HEK293T (cell line): ENCODE results near the gene NCCRP1.

Source experiments
- CTCF ChIA-PET: fragments of 350-600 bp; formaldehyde crosslinking; extraction: SDS; loops from one replicate; lab custom pipeline; 2021; ENCODE audit warnings: antibody characterized with exemption, inconsistent platforms; lab: Yijun Ruan, JAX
- POLR2A ChIA-PET: fragments of 350-600 bp; formaldehyde crosslinking; extraction: SDS; loops from one replicate; lab custom pipeline; 2020; ENCODE audit warnings: antibody characterized with exemption, inconsistent platforms; lab: Yijun Ruan, JAX
- DNase-seq: peaks from one replicate; pipeline ENCODE4 v3.0.0; 2012; ENCODE audit warnings: mixed read lengths; ENCODE audit errors: extremely low spot score
- ARNT ChIP-seq: fragments of 450-650 bp; IDR thresholded peaks from 2 replicates; pipeline ENCODE4 v1.6.1; 2017; ENCODE audit warnings: mild to moderate bottlenecking
- BHLHE40 ChIP-seq: fragments of 450-650 bp; IDR thresholded peaks from 2 replicates; pipeline ENCODE4 v1.6.1; 2016; ENCODE audit warnings: mild to moderate bottlenecking, moderate library complexity, borderline replicate concordance
- CTBP1 ChIP-seq: fragments of 450-650 bp; IDR thresholded peaks from 2 replicates; pipeline ENCODE4 v1.6.1; 2016; ENCODE audit warnings: borderline replicate concordance
- ELF4 ChIP-seq: fragments of 450-650 bp; IDR thresholded peaks from 2 replicates; pipeline ENCODE4 v1.6.1; 2017; ENCODE audit warnings: antibody characterized with exemption
- FOXA1 ChIP-seq: fragments of 450-650 bp; IDR thresholded peaks from 2 replicates; pipeline ENCODE4 v1.6.1; 2016; ENCODE audit warnings: mild to moderate bottlenecking
- FOXK2 ChIP-seq: fragments of 450-650 bp; IDR thresholded peaks from 2 replicates; pipeline ENCODE4 v1.6.1; 2016; ENCODE audit warnings: mild to moderate bottlenecking
- FOXM1 ChIP-seq: fragments of 450-650 bp; IDR thresholded peaks from 2 replicates; pipeline ENCODE4 v1.6.1; 2017; ENCODE audit warnings: mild to moderate bottlenecking, borderline replicate concordance
- HDGF ChIP-seq: fragments of 450-650 bp; IDR thresholded peaks from 2 replicates; pipeline ENCODE4 v1.6.1; 2017; ENCODE audit warnings: antibody characterized with exemption, borderline replicate concordance
- L3MBTL2 ChIP-seq: fragments of 450-650 bp; conservative IDR thresholded peaks from 2 replicates; pipeline ENCODE4 v1.6.1; 2016; ENCODE audit warnings: mild to moderate bottlenecking
- LEF1 ChIP-seq: fragments of 450-650 bp; IDR thresholded peaks from 2 replicates; pipeline ENCODE4 v1.6.1; 2017; ENCODE audit warnings: mild to moderate bottlenecking, borderline replicate concordance
- NFRKB ChIP-seq: fragments of 450-650 bp; IDR thresholded peaks from 2 replicates; pipeline ENCODE4 v1.6.1; 2016; ENCODE audit warnings: mild to moderate bottlenecking, moderate library complexity
- SP1 ChIP-seq: fragments of 450-650 bp; IDR thresholded peaks from 2 replicates; pipeline ENCODE4 v1.6.1; 2017
- SUZ12 ChIP-seq: fragments of 450-650 bp; IDR thresholded peaks from 2 replicates; pipeline ENCODE4 v1.6.1; 2016; ENCODE audit warnings: mild to moderate bottlenecking
- TARDBP ChIP-seq: fragments of 450-650 bp; IDR thresholded peaks from 2 replicates; pipeline ENCODE4 v1.6.1; 2016
- ZNF384 ChIP-seq: fragments of 450-650 bp; IDR thresholded peaks from 2 replicates; pipeline ENCODE4 v1.6.1; 2016
- TF ChIP-seq, protein P1 (sequence below): fragments of 450-650 bp; IDR thresholded peaks from 2 replicates; pipeline ENCODE4 v1.6.1; 2016

The NCCRP1 gene

GRCh38 chr19:39177110-39177699, 19.6 kb upstream of the NCCRP1 start:
- ChIA-PET POLR2A (no interaction called here), CTCF (no interaction called here)
- DNase-seq: no peak
- TF ChIP-seq L3MBTL2 (no peak), SUZ12 (no peak), TARDBP (no peak), BHLHE40 (no peak), ZNF384 (no peak), NFRKB (no peak), ELF4 (no peak), LEF1 (no peak), HDGF (no peak), CTBP1 (no peak), ARNT (no peak), SP1 (no peak), FOXM1 (no peak), FOXK2 (no peak), FOXA1 (no peak)
- TF ChIP-seq, protein P1, sequence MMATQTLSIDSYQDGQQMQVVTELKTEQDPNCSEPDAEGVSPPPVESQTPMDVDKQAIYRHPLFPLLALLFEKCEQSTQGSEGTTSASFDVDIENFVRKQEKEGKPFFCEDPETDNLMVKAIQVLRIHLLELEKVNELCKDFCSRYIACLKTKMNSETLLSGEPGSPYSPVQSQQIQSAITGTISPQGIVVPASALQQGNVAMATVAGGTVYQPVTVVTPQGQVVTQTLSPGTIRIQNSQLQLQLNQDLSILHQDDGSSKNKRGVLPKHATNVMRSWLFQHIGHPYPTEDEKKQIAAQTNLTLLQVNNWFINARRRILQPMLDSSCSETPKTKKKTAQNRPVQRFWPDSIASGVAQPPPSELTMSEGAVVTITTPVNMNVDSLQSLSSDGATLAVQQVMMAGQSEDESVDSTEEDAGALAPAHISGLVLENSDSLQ: no peak

GRCh38 chr19:39177736-39178135, 19.0 kb upstream of the NCCRP1 start:
- TF ChIP-seq, protein P1: no peak
- TF ChIP-seq FOXK2 (no peak), HDGF (no peak), L3MBTL2 (no peak), TARDBP (no peak), CTBP1 (no peak), NFRKB (no peak), FOXM1 (no peak), SP1 (no peak), ELF4 (no peak), ZNF384 (no peak), FOXA1 (no peak), LEF1 (no peak)
- CTCF ChIA-PET: no interaction called here
- POLR2A ChIA-PET: no interaction called here
- DNase-seq: no peak

- POLR2A ChIA-PET: no interaction called here
- no peak for DNase-seq
Measured at GRCh38 chr19:39178296-39179006, 18.3 kb upstream of the NCCRP1 start.

GRCh38 chr19:39179754-39180153, 17.0 kb upstream of the NCCRP1 start:
- POLR2A ChIA-PET: no interaction called here
- CTCF ChIA-PET: no interaction called here
- TF ChIP-seq NFRKB: no peak
- no peak for TF ChIP-seq ARNT
- TF ChIP-seq, protein P1: no peak
- no peak for TF ChIP-seq SUZ12
- no peak for DNase-seq

More at GRCh38 chr19:39178296-39179006, 18.3 kb upstream of the NCCRP1 start:
- TF ChIP-seq ZNF384 (no peak), LEF1 (no peak), CTBP1 (no peak), BHLHE40 (no peak)
- CTCF ChIA-PET: no interaction called here

DNA sequence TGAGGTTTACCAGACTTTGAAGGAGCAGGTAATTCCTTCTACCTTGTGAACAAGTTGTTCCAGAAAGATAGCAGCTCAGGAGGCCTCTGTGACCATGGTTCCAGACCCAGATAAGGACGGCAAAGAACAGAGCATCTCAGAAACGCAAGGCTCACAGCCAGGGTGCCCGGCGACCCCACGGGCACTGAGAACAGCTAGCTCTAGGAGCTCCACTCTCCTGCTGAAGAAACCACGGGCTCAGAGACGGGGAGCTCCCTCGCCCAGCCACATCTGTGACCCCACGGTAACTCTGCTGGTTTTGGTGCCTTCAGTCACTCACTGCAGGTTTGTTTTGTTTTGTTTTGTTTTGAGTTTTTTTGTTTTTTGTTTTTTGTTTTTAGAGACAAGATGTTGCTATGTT, 16.0 kb upstream of the NCCRP1 start:
- no peak for TF ChIP-seq CTBP1
- no peak for TF ChIP-seq TARDBP
- TF ChIP-seq SP1: no peak
- no peak for DNase-seq
- POLR2A ChIA-PET: no interaction called here
- CTCF ChIA-PET: no interaction called here

- no peak for DNase-seq
- ChIA-PET CTCF (no interaction called here), POLR2A (no interaction called here)
- no peak for TF ChIP-seq TARDBP
- no peak for TF ChIP-seq FOXM1
- no peak for TF ChIP-seq SP1
- no peak for TF ChIP-seq FOXA1
- TF ChIP-seq SUZ12: no peak
- TF ChIP-seq HDGF: no peak
- TF ChIP-seq, protein P1: no peak
Measured at GRCh38 chr19:39181500-39182173, 15.1 kb upstream of the NCCRP1 start.
